GM04503 (cell line): Measurements from ENCODE around the gene BACE1-AS.
"Not testable (repeated sequence)": the region's sequence is repeated elsewhere in the genome, so short reads cannot be mapped to it uniquely, and the experiment has no call there.

Source experiments
- DNase-seq: peaks from one replicate; pipeline ENCODE4 v3.0.0-alpha.2; 2012; ENCODE audit warnings: low read depth

Gene BACE1-AS

GRCh38 chr11:117290809-117291396 lies at the start of gene BACE1-AS:
BACE1-AS (plus strand) TSS chr11:117291346.
- no peak for DNase-seq

GRCh38 chr11:117248341-117248740 lies 42.8 kb upstream of the BACE1-AS start:
- DNase-seq, result no peak

- no peak for DNase-seq
These were observed 41.6 kb upstream of the BACE1-AS start for GRCh38 chr11:117249571-117249970.

GRCh38 chr11:117251506-117251905 lies 39.6 kb upstream of the BACE1-AS start:
- no peak for DNase-seq

GRCh38 chr11:117255966-117256365 lies 35.2 kb upstream of the BACE1-AS start:
- no peak for DNase-seq

GRCh38 chr11:117256573-117256972 lies 34.6 kb upstream of the BACE1-AS start:
- DNase-seq, result no peak

- DNase-seq, result no peak
These were observed 32.6 kb upstream of the BACE1-AS start for GRCh38 chr11:117258576-117258975.

GRCh38 chr11:117259417-117259816 lies 31.7 kb upstream of the BACE1-AS start:
- peak; percentile 56 for DNase-seq

GRCh38 chr11:117264624-117265323 lies 26.4 kb upstream of the BACE1-AS start:
- DNase-seq, result not testable (repeated sequence)

- DNase-seq, result no peak
These were observed 25.4 kb upstream of the BACE1-AS start for GRCh38 chr11:117265745-117266144.

- no peak for DNase-seq
These were observed 21.3 kb upstream of the BACE1-AS start for GRCh38 chr11:117269856-117270255.

GRCh38 chr11:117271208-117271607 lies 19.9 kb upstream of the BACE1-AS start:
- no peak for DNase-seq

GRCh38 chr11:117272175-117272574 lies 19.0 kb upstream of the BACE1-AS start:
- DNase-seq, result not testable (repeated sequence)

- DNase-seq, result peak; percentile 42
These were observed 17.4 kb upstream of the BACE1-AS start for GRCh38 chr11:117273550-117274289.

- no peak for DNase-seq
These were observed 12.8 kb upstream of the BACE1-AS start for GRCh38 chr11:117278347-117278746.

GRCh38 chr11:117279711-117280376 lies 11.3 kb upstream of the BACE1-AS start:
- DNase-seq, result no peak

- peak; percentile 98 for DNase-seq
These were observed 10.0 kb upstream of the BACE1-AS start for GRCh38 chr11:117281159-117281558.

- DNase-seq, result no peak
These were observed 9.3 kb upstream of the BACE1-AS start for GRCh38 chr11:117281869-117282268.

GRCh38 chr11:117282956-117283355 lies 8.2 kb upstream of the BACE1-AS start:
- no peak for DNase-seq

- no peak for DNase-seq
These were observed 7.1 kb upstream of the BACE1-AS start for GRCh38 chr11:117284053-117284452.

- DNase-seq, result no peak
These were observed 4.6 kb upstream of the BACE1-AS start for GRCh38 chr11:117286588-117286987.

GRCh38 chr11:117287668-117288067 lies 3.5 kb upstream of the BACE1-AS start:
- no peak for DNase-seq

GRCh38 chr11:117289795-117290194 lies 1.4 kb upstream of the BACE1-AS start:
- no peak for DNase-seq
